OCI-LY1 (cell line): ENCODE measurements around the gene IQSEC3.

Source experiments
- CTCF ChIP-seq: fragments of 200-600 bp; sonication (generic), shearing (Covaris generic); IDR thresholded peaks from 2 replicates; pipeline ENCODE4 v1.5.1; 2017; ENCODE audit warnings: mild to moderate bottlenecking, antibody characterized with exemption, low read length, moderate library complexity, mixed read lengths
- EZH2 ChIP-seq: fragments of 200-600 bp; sonication (generic), shearing (Covaris generic); IDR thresholded peaks from 2 replicates; pipeline ENCODE4 v1.8.0; 2017; ENCODE audit warnings: borderline replicate concordance, mixed run types, mild to moderate bottlenecking, antibody characterized with exemption, low read length, moderate library complexity, mixed read lengths

GRCh38 chr12:121647-122046 is 55.1 kb downstream of the IQSEC3 start:
- TF ChIP-seq CTCF (no peak), EZH2 (no peak)
